ENCODE measurements around the gene BTNL9.
"Not testable (repeated sequence)": the region's sequence is repeated elsewhere in the genome, so short reads cannot be mapped to it uniquely, and the experiment has no call there.

The BTNL9 gene

DNA sequence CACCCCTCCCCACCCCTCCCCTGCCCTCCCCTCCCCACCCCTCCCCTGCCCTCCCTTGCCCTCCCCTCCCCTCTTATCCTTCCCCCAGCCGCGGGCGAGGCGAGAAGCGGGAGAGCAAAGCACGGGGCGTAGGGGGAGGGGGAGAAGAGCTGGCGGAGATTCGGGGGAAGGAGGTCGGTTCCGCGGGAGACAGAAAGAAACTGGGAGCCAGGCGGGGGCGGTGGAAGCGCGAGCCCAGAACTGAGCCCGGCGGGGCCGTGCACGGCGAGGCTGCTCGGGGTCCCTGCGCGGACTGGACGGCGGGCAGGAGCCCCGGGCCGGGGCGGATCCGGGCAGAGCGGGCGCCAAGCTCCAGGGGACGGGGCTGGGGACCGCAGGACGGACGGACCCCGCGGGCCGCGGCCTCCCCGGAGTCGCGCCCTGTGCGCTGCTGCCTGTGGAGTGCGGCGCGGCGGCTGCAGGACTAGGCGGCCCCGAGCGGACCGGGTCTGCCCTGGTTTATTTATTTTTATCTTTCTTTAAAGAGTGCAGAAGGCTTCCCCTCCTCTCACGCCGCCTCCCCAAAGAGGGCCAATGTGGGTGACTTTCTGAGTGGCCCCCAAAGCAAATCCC lies 61.1 kb downstream of the BTNL9 start:
- ATAC-seq, result not testable (repeated sequence)

- peak; percentile 24 to 30 for ATAC-seq
Observed at GRCh38 chr5:181101930-181102674, 62.0 kb downstream of the BTNL9 start.

- not testable (repeated sequence) for ATAC-seq
Observed at GRCh38 chr5:181104259-181104568, 64.1 kb downstream of the BTNL9 start.

- not testable (repeated sequence) for ATAC-seq
Observed at GRCh38 chr5:181104606-181105390, 64.7 kb downstream of the BTNL9 start.

DNA sequence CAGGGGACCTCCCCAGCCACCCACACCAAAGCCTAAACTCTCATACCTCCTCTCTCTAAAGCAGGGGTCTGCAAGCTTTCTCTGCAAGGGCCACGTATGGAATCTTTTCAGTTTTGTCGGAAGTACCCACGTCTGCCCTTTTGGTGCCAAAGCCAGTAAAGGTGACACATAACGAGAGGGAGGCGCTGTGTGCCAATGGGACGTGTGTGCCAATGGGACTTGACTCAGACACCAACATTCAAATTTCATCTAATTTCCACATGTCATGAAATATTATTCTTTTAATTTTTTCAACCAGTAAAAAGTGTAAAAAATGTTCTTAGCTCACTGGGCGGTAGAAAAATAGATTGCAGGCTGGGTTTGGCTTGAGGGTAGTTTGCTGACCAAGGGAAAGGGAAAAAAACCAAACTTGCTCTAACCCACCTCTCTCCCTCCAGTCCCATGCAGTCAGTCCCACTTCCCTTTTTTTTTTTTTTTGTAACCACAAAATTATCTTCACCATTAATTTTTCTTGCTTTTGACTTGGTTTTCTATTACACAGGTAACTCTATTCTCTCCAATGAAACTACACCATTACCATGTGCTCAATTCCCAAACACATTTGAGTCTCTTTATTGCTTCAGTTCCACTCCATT lies 65.4 kb downstream of the BTNL9 start:
- ATAC-seq, result no peak

DNA sequence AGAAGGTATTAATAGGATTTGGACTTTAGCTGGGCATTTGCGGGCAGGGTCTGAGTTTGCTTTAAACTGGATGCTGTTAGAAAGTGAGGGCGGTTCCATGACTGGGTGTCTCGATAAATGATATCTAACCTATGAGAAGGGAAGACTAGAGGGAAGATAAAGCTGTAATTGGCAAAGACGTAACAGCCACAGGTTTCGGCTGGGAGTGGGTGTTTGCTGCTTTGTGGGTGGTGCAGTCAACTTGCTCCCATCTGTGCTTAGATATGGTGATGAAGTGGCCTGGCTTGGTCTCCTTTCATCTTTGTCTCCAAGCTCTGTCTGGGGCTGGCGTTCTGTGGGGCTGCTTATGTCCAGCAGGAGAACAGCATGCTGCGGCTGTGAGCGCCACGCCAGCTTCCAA lies 67.6 kb downstream of the BTNL9 start:
- no peak for ATAC-seq

GRCh38 chr5:181108578-181109165 lies 68.6 kb downstream of the BTNL9 start:
- no peak for ATAC-seq

- no peak for ATAC-seq
Observed at GRCh38 chr5:181109489-181110013, 69.5 kb downstream of the BTNL9 start.

DNA sequence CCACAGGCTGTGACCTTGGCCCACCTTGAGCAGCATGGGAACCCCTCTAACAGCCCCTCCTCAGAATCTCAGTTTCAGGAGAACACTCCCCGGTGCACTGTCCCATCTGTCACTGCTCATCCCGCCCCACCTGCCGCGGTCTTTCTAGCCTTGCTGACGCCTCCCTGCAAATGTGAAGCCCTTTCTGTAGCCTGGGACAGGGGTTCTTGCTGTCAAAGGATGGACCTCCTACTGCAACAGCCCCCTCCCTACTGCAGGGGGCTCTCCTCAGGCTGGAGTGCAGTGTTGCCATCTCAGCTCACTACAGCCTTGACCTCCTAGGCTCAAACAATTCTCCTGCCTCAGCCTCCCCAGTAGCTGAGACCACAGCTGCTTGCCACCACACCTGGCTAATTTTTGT lies 70.9 kb downstream of the BTNL9 start:
- ATAC-seq, result no peak

All from activated CD4-positive, CD25-positive, alpha-beta regulatory T cell treated with anti-CD3 and anti-CD28 coated beads, Interleukin-2, amount 50 U/mL, for 24 hours (primary cell).